Measurements from ENCODE around the gene RBM33.

- TF ChIP-seq POLR2A (IDR thresholded peaks at IDR 0.05) (no peak), CTCF (IDR thresholded peaks at IDR 0.05) (no peak)
Observed at GRCh38 chr7:155773531-155773930, 129.1 kb downstream of the RBM33 start.

Measured in thyroid gland (tissue), 4 donors.